ENCODE measurements around the gene KRT38.

The KRT38 gene

GRCh38 chr17:41440531-41441033 is at the start of gene KRT38:
Gene KRT38 (minus strand): TSS chr17:41440983. CDS start chr17:41440921, 62 bp downstream.
- no peak for DNase-seq (ENCODE audit: low spot score)

- no peak for DNase-seq (ENCODE audit: low spot score)
These were observed 48.7 kb upstream of the KRT38 start, which contains the start of gene KRT36 for GRCh38 chr17:41489531-41489930. Gene KRT36 (minus strand): TSS chr17:41489910. CDS start chr17:41489864, 46 bp downstream.

GRCh38 chr17:41486809-41487530 is 46.2 kb upstream of the KRT38 start:
- no peak for DNase-seq (ENCODE audit: low spot score)

GRCh38 chr17:41486316-41486715 is 45.5 kb upstream of the KRT38 start:
- no peak for DNase-seq (ENCODE audit: low spot score)

GRCh38 chr17:41484920-41485904 is 44.4 kb upstream of the KRT38 start:
- no peak for DNase-seq (ENCODE audit: low spot score)

GRCh38 chr17:41483991-41484826 is 43.4 kb upstream of the KRT38 start:
- peak; percentile 72 for DNase-seq (ENCODE audit: low spot score)

GRCh38 chr17:41483531-41483930 is 42.7 kb upstream of the KRT38 start:
- no peak for DNase-seq (ENCODE audit: low spot score)

- no peak for DNase-seq (ENCODE audit: low spot score)
These were observed 40.3 kb upstream of the KRT38 start, which contains the start of gene KRT35 for GRCh38 chr17:41481036-41481435. Gene KRT35 (minus strand): TSS chr17:41481151. CDS start chr17:41481097, 54 bp downstream.

- no peak for DNase-seq (ENCODE audit: low spot score)
These were observed 39.8 kb upstream of the KRT38 start for GRCh38 chr17:41480581-41480980.

- DNase-seq (ENCODE audit: low spot score): no peak
These were observed 39.4 kb upstream of the KRT38 start for GRCh38 chr17:41480136-41480535.

- DNase-seq (ENCODE audit: low spot score): peak; percentile 29
These were observed 37.5 kb upstream of the KRT38 start for GRCh38 chr17:41478237-41478636.

GRCh38 chr17:41476866-41477815 is 36.4 kb upstream of the KRT38 start:
- no peak for DNase-seq (ENCODE audit: low spot score)

- DNase-seq (ENCODE audit: low spot score): no peak
These were observed 34.6 kb upstream of the KRT38 start for GRCh38 chr17:41475421-41475820.

GRCh38 chr17:41474863-41475262 is 34.1 kb upstream of the KRT38 start:
- DNase-seq (ENCODE audit: low spot score): no peak

GRCh38 chr17:41468346-41468745 is 27.6 kb upstream of the KRT38 start:
- no peak for DNase-seq (ENCODE audit: low spot score)

- no peak for DNase-seq (ENCODE audit: low spot score)
These were observed 26.8 kb upstream of the KRT38 start for GRCh38 chr17:41467561-41467960.

GRCh38 chr17:41466988-41467387 is 26.2 kb upstream of the KRT38 start, which contains the start of gene KRT32:
Gene KRT32 (minus strand): TSS chr17:41467386. CDS start chr17:41467325, 61 bp downstream.
- no peak for DNase-seq (ENCODE audit: low spot score)

GRCh38 chr17:41464682-41465081 is 23.9 kb upstream of the KRT38 start:
- peak; percentile 92 for DNase-seq (ENCODE audit: low spot score)

GRCh38 chr17:41464173-41464572 is 23.4 kb upstream of the KRT38 start:
- no peak for DNase-seq (ENCODE audit: low spot score)

- DNase-seq (ENCODE audit: low spot score): no peak
These were observed 23.0 kb upstream of the KRT38 start for GRCh38 chr17:41463746-41464145.
